CD8-positive, alpha-beta memory T cell (primary cell): ENCODE data around the gene KCNH5. TPM values are rescaled to one million over a fixed set of nuclear protein-coding genes. Genes with fewer than 3 reads are reported as not detected.

Experiments used
- CTCF ChIA-PET: fragments of 350-600 bp; sonication (Branson Sonifier 250); formaldehyde crosslinking; loops from one replicate; lab custom pipeline; 2021; ENCODE audit warnings: antibody characterized with exemption; lab: Charles Lee
- POLR2A ChIA-PET: fragments of 350-600 bp; sonication (Branson Sonifier 250); formaldehyde crosslinking; loops from one replicate; lab custom pipeline; 2021; ENCODE audit warnings: antibody characterized with exemption; lab: Charles Lee
- DNase-seq, 5 donors: peaks; one replicate each; pipeline versions ENCODE4 v3.0.0 to v3.0.0-alpha.2; 2020 to 2022; ENCODE audit warnings: mixed read lengths in 1 of 5
- H3K27ac ChIP-seq: one replicate; pipeline ENCODE4 v1.7.0; 2013; ENCODE audit warnings: low read depth, mild to moderate bottlenecking, low read length, moderate library complexity
- H3K27me3 ChIP-seq: 2 replicates; pipeline ENCODE4 v1.7.0; 2013; ENCODE audit warnings: low read length, mild to moderate bottlenecking; ENCODE audit not compliant: insufficient read depth, poor library complexity, severe bottlenecking
- H3K36me3 ChIP-seq: 2 replicates; pipeline ENCODE4 v1.7.0; 2013; ENCODE audit warnings: mild to moderate bottlenecking, low read length, moderate library complexity; ENCODE audit not compliant: insufficient read depth
- H3K4me1 ChIP-seq: 2 replicates; pipeline ENCODE4 v1.7.0; 2013; ENCODE audit warnings: mild to moderate bottlenecking, low read length, moderate library complexity; ENCODE audit not compliant: insufficient read depth
- H3K4me3 ChIP-seq: 2 replicates; pipeline ENCODE4 v1.7.0; 2013; ENCODE audit warnings: mild to moderate bottlenecking, low read length
- H3K9me3 ChIP-seq: 2 replicates; pipeline ENCODE4 v1.7.0; 2013; ENCODE audit warnings: mild to moderate bottlenecking, low read length
- H3K27ac Mint-ChIP-seq, 8 donors: one replicate each; pipeline ENCODE4 v1.8.0; 2020 to 2021; ENCODE audit warnings: mixed read lengths in 8 of 8, mild to moderate bottlenecking in 6 of 8, inconsistent platforms in 3 of 8, moderate library complexity in 3 of 8
- H3K27me3 Mint-ChIP-seq, 2 donors: one replicate each; pipeline ENCODE4 v1.8.0; 2020 to 2021; ENCODE audit warnings: mixed read lengths in 2 of 2, mild to moderate bottlenecking in 1 of 2, moderate library complexity in 1 of 2
- H3K36me3 Mint-ChIP-seq, 3 donors: one replicate each; pipeline ENCODE4 v1.8.0; 2020 to 2021; ENCODE audit warnings: mixed read lengths in 3 of 3, inconsistent platforms in 1 of 3, mild to moderate bottlenecking in 1 of 3
- H3K4me1 Mint-ChIP-seq, 3 donors: one replicate each; pipeline ENCODE4 v1.8.0; 2020 to 2021; ENCODE audit warnings: mixed read lengths in 3 of 3, inconsistent platforms in 1 of 3, mild to moderate bottlenecking in 1 of 3
- H3K4me3 Mint-ChIP-seq, 7 donors: one replicate each; pipeline ENCODE4 v1.8.0; 2020 to 2021; ENCODE audit warnings: mixed read lengths in 7 of 7, mild to moderate bottlenecking in 6 of 7, moderate library complexity in 4 of 7, inconsistent platforms in 2 of 7
- H3K9me3 Mint-ChIP-seq, 5 donors: one replicate each; pipeline ENCODE4 v1.8.0; 2020 to 2022; ENCODE audit warnings: mixed read lengths in 5 of 5, mild to moderate bottlenecking in 3 of 5, moderate library complexity in 2 of 5, inconsistent platforms in 1 of 5
- polyA plus RNA-seq: library from polyadenylated mRNA; unstranded; fragments of 300-500 nt; fragmentation: Illumina TruSeq; gene quantifications from one replicate; pipeline ENCODE4 v1.2.3, GENCODE V29; 2021
- total RNA-seq, 2 experiments: library from RNA; stranded (reverse); gene quantifications; one replicate each; pipeline ENCODE4 v1.2.3, GENCODE V29; 2021

Gene KCNH5
- total and polyA plus RNA-seq, 3 experiments from 2014 or later: not detected

DNA sequence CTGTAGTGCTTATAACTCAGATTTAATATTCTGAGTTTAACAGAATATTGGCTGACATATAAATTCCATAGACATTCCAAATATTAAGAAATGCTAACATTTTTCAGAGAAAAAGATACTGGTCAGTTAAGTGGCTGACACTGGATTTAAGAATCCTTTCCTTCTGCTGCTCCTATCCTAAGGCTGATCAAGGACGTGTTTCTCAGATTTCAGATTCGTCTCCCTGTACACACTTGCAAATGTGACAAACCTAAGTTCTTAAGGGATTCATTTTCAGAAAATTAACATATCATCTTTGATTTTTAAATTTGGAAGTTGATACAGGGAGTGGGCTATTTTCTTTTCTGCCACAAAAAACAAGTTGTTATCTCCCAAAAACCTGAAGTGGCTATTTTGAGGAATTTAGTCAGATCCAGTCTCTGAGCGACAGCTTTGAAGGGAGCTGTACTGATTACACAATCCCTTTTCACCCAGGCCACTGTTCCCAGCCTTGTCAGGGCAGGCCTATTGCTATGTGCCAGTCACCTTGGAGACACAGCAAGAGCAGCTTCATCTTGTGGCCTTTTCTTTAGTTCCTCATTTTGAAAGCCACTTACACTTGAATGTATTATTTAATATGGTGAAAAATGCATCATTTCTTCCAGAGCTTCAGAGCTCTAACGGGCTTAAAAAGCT lies 370.6 kb downstream of the KCNH5 start:
- Mint-ChIP-seq H3K4me3 (no peak overlapping the region), H3K36me3 (peaks cover 0 to 3% (median 0%) of the 10 kb centered on the region in 3 donors), H3K27ac (no peak overlapping the region), H3K9me3 (peaks cover 0 to 12% (median 2%) of the 10 kb centered on the region in 5 donors), H3K27me3 (peaks cover 0 to 1% of the 10 kb centered on the region in 2 donors), H3K4me1 (no peaks in the 10 kb centered on the region)
- no peaks in the 10 kb centered on the region for H3K36me3 ChIP-seq
- POLR2A ChIA-PET: no interaction called here
- no peaks in the 10 kb centered on the region for H3K9me3 ChIP-seq
- no peak for DNase-seq
- no peaks in the 10 kb centered on the region for H3K4me1 ChIP-seq
- no peaks in the 10 kb centered on the region for H3K27me3 ChIP-seq
- no peak overlapping the region for H3K27ac ChIP-seq
- CTCF ChIA-PET: no interaction called here
- H3K4me3 ChIP-seq: no peak overlapping the region

DNA sequence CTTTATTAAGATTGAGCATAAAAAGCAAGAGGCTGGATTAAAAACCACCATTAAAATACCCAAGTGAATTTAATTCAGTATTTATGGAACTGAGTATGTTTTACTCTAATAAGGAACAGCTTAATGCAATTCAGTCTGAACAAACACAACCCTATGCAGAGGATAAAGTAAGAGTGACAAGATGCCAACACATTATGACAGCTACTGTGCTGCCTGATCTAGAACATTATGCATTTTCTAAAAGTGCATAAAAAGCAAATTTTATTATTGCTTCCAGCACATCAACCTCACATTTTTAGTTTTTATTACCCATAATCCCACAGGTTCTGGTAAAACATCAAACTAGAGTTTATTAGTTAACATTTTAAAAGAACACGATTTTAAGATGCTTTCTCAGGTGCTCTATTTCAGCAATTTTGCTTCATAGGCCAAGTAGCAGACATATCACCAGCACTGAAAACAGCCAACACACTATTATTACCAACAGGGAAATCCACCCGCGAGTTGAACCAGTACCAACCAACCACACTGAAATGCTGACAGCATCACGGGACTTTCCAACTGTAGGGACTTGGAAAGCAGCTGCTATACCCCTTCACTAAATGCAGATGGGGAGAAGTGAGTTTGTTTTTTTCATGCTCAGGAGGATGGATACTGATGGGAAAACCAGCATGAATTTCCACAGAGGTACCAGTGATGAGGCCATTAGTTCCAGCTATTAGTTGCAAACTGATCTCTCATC lies 372.1 kb downstream of the KCNH5 start:
- Histone ChIP-seq H3K4me1 (no peaks in the 10 kb centered on the region), H3K27me3 (no peaks in the 10 kb centered on the region), H3K4me3 (no peak overlapping the region), H3K36me3 (no peaks in the 10 kb centered on the region), H3K27ac (no peak overlapping the region), H3K9me3 (no peaks in the 10 kb centered on the region)
- peaks cover 0 to 3% (median 0%) of the 10 kb centered on the region in 3 donors for H3K36me3 Mint-ChIP-seq
- peaks cover 0 to 12% (median 3%) of the 10 kb centered on the region in 5 donors for H3K9me3 Mint-ChIP-seq
- ChIA-PET POLR2A (no interaction called here), CTCF (no interaction called here)
- H3K27me3 Mint-ChIP-seq: peaks cover 0 to 1% of the 10 kb centered on the region in 2 donors
- DNase-seq: no peak
- no peak overlapping the region for H3K27ac Mint-ChIP-seq
- H3K4me3 Mint-ChIP-seq: no peak overlapping the region
- H3K4me1 Mint-ChIP-seq: no peaks in the 10 kb centered on the region

GRCh38 chr14:62670526-62670925 lies 374.7 kb downstream of the KCNH5 start:
- Mint-ChIP-seq H3K9me3 (peaks cover 0 to 6% (median 4%) of the 10 kb centered on the region in 5 donors), H3K27me3 (peaks cover 0 to 1% of the 10 kb centered on the region in 2 donors)
- POLR2A ChIA-PET: no interaction called here

DNA sequence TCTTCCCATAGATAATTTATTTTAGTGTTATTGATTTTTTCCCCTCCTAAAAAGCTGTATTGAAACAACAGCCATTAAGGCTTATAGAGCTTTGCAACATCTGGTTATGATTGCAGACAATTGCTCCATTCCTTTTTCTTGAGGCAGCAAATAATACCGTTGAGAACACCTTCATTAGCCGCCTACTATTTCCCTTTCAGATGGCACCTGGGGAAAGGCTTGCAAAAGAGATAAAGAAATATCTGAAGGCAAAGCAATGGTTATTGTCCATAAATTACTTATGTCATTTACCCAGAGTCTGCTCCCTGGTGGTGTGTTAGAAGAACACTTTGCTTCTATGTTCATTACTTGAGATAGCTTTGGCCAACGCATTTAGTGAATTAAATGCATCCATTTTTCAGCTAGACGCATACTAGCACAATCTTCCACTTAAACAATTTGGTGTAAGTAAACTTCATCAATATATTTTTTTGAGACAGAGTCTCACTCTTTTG lies 377.8 kb downstream of the KCNH5 start:
- H3K27me3 ChIP-seq: no peaks in the 10 kb centered on the region
- Mint-ChIP-seq H3K9me3 (peaks cover 0 to 7% (median 2%) of the 10 kb centered on the region in 5 donors), H3K27me3 (peaks cover 0 to 1% of the 10 kb centered on the region in 2 donors), H3K4me1 (no peaks in the 10 kb centered on the region), H3K36me3 (no peaks in the 10 kb centered on the region), H3K27ac (no peak overlapping the region), H3K4me3 (no peak overlapping the region)
- no peak overlapping the region for H3K4me3 ChIP-seq
- ChIA-PET POLR2A (no interaction called here), CTCF (no interaction called here)
- no peaks in the 10 kb centered on the region for H3K4me1 ChIP-seq
- H3K27ac ChIP-seq: no peak overlapping the region
- H3K36me3 ChIP-seq: no peaks in the 10 kb centered on the region
- no peaks in the 10 kb centered on the region for H3K9me3 ChIP-seq
- DNase-seq: no peak

More at GRCh38 chr14:62670526-62670925, 374.7 kb downstream of the KCNH5 start:
- no peak for DNase-seq
- Histone ChIP-seq H3K36me3 (no peaks in the 10 kb centered on the region), H3K4me1 (no peaks in the 10 kb centered on the region), H3K4me3 (no peak overlapping the region), H3K27me3 (no peaks in the 10 kb centered on the region), H3K27ac (no peak overlapping the region), H3K9me3 (no peaks in the 10 kb centered on the region)
- no peak overlapping the region for H3K4me3 Mint-ChIP-seq
- H3K27ac Mint-ChIP-seq: no peak overlapping the region
- no peaks in the 10 kb centered on the region for H3K36me3 Mint-ChIP-seq
- CTCF ChIA-PET: no interaction called here
- no peaks in the 10 kb centered on the region for H3K4me1 Mint-ChIP-seq

DNA sequence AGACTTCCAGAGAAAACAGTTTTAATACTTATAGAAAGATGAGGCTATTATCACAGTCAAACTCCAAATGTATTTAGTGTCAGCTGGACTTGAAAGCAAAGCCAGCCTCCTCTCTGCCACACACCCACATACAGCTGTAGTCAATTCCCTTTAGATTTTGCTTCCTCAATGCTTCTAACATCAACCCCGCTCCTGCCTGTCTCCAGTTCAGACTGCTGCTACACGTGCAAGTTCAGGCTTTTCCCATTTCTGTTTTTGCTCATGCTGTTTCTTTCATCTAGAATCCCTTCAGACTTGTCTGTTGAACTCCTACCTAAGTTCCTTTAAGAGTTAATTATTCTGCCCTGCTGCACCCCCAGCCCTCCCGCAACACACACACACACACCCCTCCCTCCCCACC lies 380.0 kb downstream of the KCNH5 start:
- DNase-seq: no peak
- H3K9me3 ChIP-seq: no peaks in the 10 kb centered on the region
- Mint-ChIP-seq H3K4me1 (no peaks in the 10 kb centered on the region), H3K27ac (no peak overlapping the region), H3K27me3 (no peaks in the 10 kb centered on the region), H3K4me3 (no peak overlapping the region), H3K9me3 (peaks cover 2 to 13% (median 7%) of the 10 kb centered on the region in 5 donors), H3K36me3 (no peaks in the 10 kb centered on the region)
- no peaks in the 10 kb centered on the region for H3K27me3 ChIP-seq
- H3K4me1 ChIP-seq: no peaks in the 10 kb centered on the region
- no peak overlapping the region for H3K4me3 ChIP-seq
- H3K27ac ChIP-seq: no peak overlapping the region
- ChIA-PET POLR2A (no interaction called here), CTCF (no interaction called here)
- H3K36me3 ChIP-seq: no peaks in the 10 kb centered on the region

DNA sequence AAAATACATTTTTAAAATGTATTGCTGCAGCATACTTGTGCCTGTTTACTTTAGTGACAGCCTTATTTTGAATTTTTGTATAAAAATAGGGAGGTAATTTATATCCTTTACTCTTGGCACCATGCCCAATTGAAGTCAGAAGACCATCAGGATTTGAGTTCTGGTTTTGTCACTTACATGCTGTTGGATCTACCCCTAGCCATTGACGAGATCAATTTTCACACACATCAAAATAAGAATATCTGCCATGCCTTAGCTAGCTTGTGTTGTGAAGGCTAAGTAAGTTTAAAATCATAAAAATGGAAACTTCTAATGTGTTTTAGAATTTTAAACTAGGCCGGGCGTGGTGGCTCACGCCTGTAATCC lies 381.8 kb downstream of the KCNH5 start:
- no peak for DNase-seq
- Mint-ChIP-seq H3K4me3 (no peak overlapping the region), H3K9me3 (peaks cover 2 to 21% (median 7%) of the 10 kb centered on the region in 5 donors), H3K27me3 (no peaks in the 10 kb centered on the region), H3K4me1 (no peaks in the 10 kb centered on the region), H3K36me3 (no peaks in the 10 kb centered on the region), H3K27ac (no peak overlapping the region)
- H3K27ac ChIP-seq: no peak overlapping the region
- ChIA-PET POLR2A (no interaction called here), CTCF (no interaction called here)
- H3K9me3 ChIP-seq: no peaks in the 10 kb centered on the region
- no peak overlapping the region for H3K4me3 ChIP-seq
- no peaks in the 10 kb centered on the region for H3K4me1 ChIP-seq
- no peaks in the 10 kb centered on the region for H3K36me3 ChIP-seq
- no peaks in the 10 kb centered on the region for H3K27me3 ChIP-seq

DNA sequence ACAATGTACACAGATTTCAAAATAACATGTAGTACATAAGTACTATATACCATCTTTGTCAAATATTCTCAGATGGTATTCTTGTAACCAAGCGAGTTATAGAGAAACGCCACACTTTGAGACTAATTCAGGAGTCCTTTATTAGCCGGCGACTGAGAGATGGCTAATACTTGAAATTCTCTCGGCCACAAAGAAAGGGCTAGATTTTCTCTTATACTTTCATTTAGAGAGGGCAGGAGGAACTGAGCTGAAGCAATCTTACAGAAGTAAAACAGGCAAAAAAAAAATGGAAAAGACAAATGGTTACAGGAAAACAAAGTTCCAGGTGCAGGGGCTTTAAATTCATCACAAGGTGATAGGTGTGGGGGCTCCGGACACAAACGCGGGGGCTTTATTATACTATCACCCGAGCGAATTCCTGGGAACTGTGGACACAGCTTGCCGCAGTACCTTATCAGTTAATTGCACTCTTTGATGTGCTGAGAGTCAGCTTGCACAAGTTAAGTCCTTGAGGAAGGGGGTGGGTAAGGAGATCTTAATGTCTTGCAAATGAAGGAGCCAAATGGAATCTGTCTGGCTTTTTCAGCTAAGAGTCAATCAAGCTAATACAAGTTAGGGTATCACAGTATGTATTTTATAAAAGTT lies 382.3 kb downstream of the KCNH5 start:
- DNase-seq: no peak
- H3K27me3 Mint-ChIP-seq: no peaks in the 10 kb centered on the region
- Histone ChIP-seq H3K4me3 (no peak overlapping the region), H3K9me3 (no peaks in the 10 kb centered on the region), H3K4me1 (no peaks in the 10 kb centered on the region), H3K36me3 (no peaks in the 10 kb centered on the region), H3K27ac (no peak overlapping the region), H3K27me3 (no peaks in the 10 kb centered on the region)
- H3K4me1 Mint-ChIP-seq: no peaks in the 10 kb centered on the region
- no peak overlapping the region for H3K4me3 Mint-ChIP-seq
- H3K27ac Mint-ChIP-seq: no peak overlapping the region
- CTCF ChIA-PET: no interaction called here
- H3K9me3 Mint-ChIP-seq: peaks cover 2 to 21% (median 7%) of the 10 kb centered on the region in 5 donors
- POLR2A ChIA-PET: no interaction called here
- no peaks in the 10 kb centered on the region for H3K36me3 Mint-ChIP-seq

DNA sequence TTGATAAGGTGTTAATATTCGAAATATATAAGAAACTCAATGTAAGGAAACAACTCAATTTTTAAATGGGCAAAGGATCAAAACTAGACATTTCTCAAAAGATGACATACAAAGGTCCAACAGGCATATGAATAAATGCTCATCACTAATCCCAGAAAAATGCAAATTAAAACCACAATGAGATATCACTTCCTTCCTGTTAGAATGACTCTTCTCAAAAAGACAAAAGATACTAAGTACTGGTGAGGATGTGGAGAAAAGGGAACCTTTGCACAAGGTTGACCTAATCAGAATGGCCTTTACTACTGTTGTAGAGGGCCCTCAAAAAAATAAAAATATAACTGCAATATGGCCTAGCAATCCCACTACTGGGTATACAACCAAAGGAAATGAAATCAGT lies 383.4 kb downstream of the KCNH5 start:
- no peak overlapping the region for H3K4me3 Mint-ChIP-seq
- no peaks in the 10 kb centered on the region for H3K36me3 ChIP-seq
- CTCF ChIA-PET: no interaction called here
- no peaks in the 10 kb centered on the region for H3K4me1 ChIP-seq
- no peak overlapping the region for H3K4me3 ChIP-seq
- H3K27ac ChIP-seq: no peak overlapping the region
- POLR2A ChIA-PET: no interaction called here
- H3K9me3 Mint-ChIP-seq: peaks cover 2 to 21% (median 10%) of the 10 kb centered on the region in 5 donors
- H3K36me3 Mint-ChIP-seq: no peaks in the 10 kb centered on the region
- H3K27me3 Mint-ChIP-seq: no peaks in the 10 kb centered on the region
- no peaks in the 10 kb centered on the region for H3K27me3 ChIP-seq
- DNase-seq: no peak
- no peaks in the 10 kb centered on the region for H3K4me1 Mint-ChIP-seq
- H3K9me3 ChIP-seq: no peaks in the 10 kb centered on the region
- H3K27ac Mint-ChIP-seq: no peak overlapping the region
